Measurements from ENCODE around the gene CCDC137.
"Not testable (repeated sequence)": the region's sequence is repeated elsewhere in the genome, so short reads cannot be mapped to it uniquely, and the experiment has no call there.

Gene CCDC137

DNA sequence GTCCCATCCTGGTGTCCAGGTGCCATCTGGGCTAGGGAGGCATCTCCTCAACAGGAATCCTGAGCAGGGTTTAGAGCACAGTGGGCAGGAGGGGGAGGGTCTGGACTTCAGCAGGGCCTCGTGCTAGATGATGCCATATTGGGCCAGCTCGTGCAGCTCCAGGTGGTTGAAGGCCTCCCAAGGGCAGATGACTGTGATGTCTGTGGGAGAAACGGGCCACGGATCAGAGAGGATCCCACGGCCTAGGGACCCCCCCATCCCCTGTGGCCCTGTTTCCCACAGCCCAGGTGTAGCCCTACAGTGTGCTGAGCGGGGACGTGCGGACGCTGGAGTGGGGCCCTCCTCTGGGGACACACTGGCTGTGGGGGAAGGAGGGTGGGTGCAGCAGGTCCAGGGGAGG, 15.6 kb upstream of the CCDC137 start:
- no peak for DNase-seq (ENCODE audit: low read depth in 2 of 2)

DNA sequence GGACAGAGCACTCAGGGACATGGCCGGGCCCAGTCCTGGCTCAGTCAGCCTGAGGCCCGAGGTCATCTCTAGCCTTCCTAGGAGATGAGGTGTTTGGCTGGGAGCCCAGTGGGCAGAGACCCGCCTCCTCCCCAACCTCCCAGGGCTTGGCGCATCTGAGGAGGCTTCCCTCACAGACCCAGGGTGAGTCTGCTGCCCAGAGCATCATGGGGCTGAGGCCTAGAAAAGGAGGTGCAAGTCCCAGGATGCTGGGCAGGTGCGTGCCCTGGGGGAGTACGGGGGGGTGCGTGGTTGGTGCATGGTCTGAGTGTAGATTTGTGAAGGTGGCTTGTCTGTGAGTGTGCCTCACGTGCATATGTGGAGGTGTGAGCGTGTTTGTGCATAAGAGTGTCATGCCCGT, 14.8 kb upstream of the CCDC137 start:
- no peak for DNase-seq (ENCODE audit: low read depth in 2 of 2)

DNA sequence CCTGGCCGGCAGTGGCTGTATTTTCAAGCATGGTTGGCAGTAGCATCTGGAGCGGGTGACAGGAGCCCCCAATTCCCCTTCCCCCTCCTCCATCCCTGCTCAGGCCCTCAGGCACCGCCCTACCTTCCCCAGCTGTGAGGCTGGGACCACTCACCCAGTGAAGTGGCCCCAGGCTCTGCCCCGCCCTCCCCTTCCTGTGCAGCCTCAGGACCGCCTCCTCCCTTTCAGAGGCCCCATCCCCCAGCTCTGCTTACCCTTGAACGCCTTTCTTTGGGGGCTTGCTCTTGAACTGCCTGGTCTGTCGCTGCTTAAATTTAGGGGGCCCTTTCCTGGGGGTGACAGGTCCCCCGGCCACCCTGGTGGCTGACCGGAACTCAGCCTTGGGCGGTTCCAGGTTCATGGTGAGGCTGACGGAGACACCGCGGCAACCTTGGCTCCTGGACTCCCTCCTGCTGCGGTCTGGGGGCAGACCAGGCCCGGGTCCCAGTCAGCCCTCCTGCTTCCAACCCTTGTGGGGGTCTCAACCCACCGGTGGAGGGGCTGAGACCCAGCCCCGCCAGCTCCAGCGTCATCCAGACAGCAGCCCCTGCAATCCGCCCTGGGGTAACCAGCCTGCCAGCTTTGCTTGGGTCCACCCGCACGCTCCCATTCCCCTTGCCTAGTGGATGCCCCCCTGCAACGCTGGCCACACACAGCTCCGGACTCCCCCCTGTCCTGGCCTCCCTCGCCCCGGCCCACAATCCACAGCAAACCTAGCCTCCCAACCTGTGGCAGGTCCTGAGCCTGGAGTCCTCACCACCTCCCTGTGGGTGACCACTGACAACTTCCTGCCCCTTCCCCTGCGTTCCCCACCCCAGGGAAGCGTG, 13.4 kb upstream of the CCDC137 start:
- DNase-seq (ENCODE audit: low read depth in 2 of 2), result no peak

DNA sequence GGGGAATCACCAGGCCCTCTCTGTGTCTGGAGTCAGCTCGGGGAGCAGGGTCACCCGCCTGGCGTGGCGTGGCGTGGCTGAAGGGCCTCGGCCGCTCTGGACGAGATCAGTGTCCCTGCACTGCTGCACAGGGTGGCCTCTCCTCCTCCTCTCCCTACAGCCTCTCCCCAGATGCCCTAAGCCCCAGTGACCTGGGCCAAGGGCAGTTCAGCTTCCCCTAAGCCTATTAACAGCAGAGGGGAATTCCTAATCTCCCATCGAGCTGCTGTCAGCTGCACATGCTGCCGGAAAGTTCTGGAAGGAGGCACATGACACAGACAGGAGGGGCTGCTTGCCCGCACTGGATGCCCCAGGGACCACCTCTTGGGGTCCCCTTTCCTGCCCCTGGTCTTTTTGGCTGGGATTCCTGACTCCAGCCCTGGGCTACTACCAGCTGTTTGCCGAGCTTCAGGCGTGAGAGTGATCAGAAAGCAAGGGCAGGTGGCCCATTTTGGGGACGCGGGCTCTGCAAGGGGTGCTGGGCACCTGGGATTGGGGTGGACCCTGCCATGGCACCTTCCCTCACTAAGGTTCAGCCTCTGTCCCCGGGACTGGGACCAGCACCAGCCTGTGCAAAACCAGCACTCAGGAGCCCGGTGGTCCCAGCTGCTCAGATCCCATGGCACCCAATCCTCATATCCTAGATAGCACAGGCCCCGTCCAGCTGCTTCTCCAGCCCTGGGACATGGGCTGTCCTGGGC, 11.0 kb upstream of the CCDC137 start:
- DNase-seq (ENCODE audit: low read depth in 2 of 2), result no peak

DNA sequence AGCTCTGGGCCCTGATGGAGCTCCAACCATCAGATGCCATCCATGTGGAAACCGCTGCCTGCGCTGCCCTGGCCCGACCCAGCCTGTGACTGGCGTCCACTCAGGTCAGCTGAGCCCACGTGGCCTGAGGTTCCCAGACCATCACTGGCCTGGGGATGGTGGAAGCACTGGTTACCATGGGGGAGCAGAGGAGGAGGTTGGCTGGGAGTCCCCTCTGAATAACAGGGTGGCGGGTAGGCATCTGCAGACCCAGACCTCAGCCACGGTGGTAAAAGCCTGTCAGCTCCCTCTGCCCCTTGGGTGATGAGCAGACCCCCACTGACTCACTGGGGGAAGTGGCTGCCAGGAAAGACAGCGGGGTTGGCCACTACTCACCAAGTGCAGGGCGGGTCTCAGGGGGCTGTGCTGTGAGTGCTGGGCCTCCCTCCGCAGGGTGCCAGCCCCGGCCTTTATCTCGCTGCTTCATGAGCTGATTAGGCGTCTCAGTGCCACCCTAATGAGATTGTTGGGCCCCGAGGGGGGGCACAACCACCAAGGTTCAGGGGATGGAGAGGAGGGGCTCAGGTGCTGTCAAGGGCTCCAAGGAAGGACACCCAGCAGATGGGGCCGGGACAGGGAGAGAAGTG, 10.3 kb upstream of the CCDC137 start, which contains the start of gene PDE6G:
Gene PDE6G, minus strand, starts transcription at position 425 of the 626 bp plus-strand sequence. CDS start 3,237 bp downstream, outside the sequence.
- DNase-seq (ENCODE audit: low read depth in 2 of 2), result no peak

DNA sequence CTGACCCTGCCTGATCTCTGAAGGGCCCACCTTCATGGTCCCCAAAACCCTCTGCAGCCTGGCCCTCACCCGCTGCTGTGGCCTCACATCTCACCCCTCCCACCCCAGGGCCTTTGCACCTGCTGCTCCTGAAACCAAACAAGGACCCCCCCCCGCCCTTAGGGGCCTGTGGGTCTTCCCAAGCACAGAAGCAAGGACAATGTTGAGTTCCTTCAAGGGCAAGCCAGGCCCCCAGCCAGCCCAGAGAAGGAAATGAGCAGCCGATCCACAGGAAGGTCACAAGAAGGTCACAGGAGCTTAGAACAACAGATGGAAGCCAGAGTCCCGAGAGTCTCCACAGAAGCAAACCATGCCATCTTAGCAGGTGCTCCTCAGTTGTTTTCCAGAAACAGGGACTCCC, 9.7 kb upstream of the CCDC137 start:
- DNase-seq (ENCODE audit: low read depth in 2 of 2), result no peak

DNA sequence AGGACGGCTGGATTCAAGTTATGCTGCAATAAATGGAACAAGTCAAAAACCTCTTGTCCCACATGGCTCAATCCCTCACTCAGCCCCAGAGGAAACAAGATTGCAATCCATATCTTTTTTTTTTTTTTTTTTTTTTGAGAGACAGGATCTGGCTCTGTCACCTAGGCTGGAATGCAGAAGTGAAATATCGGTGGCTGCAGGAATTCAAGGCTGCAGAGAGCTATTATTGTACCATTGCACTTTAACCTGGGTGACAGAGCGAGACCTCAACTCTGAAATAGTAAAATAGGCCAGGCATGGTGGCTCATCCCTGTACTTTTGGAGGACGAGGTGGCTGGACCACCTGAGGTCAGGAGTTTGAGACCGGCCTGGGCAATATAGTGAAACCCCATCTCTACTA, 7.5 kb upstream of the CCDC137 start:
- DNase-seq (ENCODE audit: low read depth in 2 of 2), result no peak

DNA sequence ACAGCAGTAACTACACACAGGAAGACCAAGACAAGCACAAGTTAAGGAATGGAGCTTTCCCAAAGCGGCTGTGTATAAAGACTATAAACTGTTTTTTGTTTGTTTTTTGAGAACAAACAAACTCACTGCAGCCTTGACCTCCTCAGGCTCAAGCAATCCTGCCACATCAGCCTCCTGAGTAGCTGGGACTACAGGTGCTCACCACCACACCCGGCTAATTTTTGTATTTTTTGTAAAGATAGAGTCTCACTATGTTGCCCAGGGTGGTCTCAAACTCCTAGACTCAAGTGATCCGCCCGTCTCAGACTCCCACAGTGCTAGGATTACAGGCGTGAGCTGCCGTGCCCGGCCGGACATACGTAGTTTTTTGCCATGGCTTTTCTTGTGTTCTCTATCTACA, 6.1 kb upstream of the CCDC137 start:
- DNase-seq (ENCODE audit: low read depth in 2 of 2), result no peak

DNA sequence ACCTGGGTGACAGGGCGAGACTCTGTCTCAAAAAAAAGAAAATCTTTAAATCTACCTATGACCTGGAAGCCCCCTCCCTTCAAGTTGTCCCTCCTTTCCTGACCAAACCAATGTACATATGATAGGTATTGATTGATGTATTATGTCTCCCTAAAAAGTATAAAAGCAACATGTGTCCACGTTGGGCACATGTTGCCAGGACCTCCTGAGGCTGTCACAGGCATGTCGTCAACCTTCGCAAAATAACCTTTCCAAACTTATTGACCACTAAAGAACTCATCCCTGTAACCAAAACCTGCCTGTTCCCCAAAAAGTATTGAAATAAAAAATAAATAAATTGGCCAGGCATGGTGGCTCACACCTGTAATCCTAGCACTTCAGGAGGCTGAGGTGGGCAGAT, 4.5 kb upstream of the CCDC137 start:
- no peak for DNase-seq (ENCODE audit: low read depth in 2 of 2)

DNA sequence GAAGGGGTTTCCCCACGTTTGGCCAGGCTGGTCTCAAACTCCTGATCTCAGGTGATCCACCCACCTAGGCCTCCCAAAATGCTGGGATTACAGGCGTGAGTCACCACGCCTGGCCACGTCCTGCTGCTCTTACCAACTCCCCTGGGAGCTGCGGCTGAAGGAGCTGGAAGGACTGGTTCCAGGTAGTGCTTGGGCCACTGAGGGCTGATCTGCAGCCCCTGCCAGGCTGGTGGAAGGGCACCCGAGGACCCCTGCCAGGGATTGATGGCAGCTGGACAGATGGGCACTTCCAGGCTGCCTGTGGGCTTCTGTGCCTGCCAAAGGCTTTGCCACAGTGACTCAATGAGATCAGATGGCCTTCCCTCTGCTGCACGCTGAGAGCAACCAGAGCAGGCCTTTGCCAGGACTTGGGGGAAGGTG, 2.5 kb upstream of the CCDC137 start:
- DNase-seq (ENCODE audit: low read depth in 2 of 2), result no peak

DNA sequence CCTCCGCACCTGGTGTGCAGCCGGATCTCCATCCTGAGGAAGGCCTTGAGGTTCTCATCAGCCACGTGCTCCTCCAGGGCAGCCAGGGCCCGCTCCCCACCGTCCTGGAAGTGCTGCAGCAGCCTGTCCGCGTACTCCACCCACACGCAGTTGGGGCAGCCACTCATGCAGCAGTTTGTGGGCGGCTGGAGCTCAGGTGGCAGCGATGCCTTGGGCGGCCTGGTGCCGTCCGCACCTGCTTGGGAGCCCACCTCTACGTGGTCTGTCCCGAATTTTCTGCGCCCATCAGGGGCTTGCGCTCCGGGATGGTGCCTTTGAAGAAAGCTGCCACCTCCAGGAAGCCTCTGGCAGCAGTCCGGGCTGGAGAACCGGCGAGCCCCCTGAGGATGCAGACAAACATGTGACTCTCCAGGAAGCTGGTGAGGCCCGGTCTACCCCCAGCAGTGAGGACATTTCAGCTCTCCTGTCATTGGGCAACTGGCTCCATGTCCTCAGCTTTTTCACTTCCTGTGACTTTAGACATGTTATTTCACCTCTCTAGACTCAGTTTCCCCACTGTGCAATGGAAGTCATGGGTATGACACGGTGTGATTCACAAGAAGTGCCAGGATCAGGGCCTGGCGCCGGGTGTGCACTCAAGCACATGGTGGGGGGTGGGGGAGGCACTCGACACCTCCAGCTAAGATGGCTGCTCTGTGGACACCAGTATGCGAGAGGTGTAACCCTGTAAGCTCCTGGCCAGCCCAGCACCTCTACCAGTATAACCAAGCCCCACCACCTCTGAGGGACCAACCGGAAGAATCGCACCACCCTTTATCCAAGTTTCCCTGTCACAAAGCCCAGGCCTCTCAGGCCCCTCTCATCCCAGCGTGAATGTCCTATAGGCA, 1.1 kb upstream of the CCDC137 start:
- no peak for DNase-seq (ENCODE audit: low read depth in 2 of 2)

DNA sequence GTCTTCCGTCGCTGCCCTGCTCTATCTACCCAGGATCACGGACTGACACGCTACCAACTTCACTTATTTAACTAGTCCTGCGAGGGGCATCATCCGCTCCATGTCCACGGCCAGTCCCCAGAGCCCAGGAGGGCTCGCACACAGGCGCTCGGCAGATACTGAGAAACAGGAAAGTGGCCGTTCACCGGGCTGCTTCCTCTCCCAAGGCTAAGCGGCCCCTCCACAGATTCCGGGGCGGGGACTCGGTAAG, 520 bp upstream of the CCDC137 start:
- DNase-seq (ENCODE audit: low read depth in 2 of 2), result no peak

DNA sequence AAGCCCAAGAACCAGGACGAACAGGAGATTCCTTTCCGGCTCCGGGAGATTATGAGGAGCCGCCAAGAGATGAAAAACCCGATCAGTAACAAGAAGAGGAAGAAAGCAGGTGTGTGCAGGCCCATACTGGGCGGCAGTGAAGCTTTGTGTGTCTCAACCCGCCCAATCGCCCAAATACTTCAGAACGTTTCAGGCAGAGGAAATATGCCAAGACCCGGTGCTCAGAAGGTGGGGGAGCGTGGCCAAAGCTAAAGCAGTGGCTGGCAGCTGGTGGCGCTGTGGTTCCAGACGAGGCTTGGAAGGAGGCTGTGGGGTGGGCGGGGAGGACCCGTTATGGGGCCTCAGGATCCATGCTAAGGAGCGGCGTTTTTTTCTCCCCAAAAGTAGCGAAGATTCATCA, 1.2 kb downstream of the CCDC137 start:
- DNase-seq (ENCODE audit: low read depth in 2 of 2), result no peak

DNA sequence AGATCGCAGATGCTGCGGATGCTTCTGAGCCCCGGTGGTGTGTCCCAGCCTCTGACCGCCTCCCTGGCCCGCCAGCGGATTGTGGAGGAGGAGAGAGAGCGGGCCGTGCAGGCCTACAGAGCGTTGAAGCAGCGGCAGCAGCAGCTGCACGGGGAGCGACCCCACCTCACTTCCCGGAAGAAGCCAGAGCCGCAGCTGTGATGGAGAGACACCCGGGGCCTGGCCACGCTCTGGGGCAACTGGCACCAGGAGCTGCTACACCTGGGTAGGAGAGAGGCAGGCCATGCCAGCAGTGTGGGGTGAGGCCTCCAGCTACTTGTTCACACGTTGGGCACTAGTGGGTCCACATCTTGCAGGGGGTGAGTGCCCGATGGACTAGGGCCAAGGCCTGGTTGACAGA, 6.0 kb downstream of the CCDC137 start:
- no peak for DNase-seq (ENCODE audit: low read depth in 2 of 2)

DNA sequence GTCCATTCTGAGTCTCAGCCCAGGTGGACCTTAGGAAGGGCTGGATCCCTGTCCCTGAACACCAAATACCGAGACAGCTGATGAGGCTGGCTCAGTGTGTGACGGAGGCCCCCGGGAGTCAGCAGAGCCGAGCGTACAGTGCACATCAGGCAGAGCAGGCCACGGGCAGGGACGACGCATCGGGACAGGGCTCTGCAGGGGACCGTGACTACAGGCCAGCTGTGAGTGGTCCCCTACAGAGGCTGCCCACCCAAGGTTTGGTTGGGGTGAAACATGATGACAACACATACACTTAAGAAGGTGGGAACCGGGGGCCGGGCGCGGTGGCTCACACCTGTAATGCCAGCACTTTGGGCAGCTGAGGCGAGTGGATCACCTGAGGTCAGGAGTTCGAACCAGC, 6.4 kb downstream of the CCDC137 start:
- no peak for DNase-seq (ENCODE audit: low read depth in 2 of 2)

DNA sequence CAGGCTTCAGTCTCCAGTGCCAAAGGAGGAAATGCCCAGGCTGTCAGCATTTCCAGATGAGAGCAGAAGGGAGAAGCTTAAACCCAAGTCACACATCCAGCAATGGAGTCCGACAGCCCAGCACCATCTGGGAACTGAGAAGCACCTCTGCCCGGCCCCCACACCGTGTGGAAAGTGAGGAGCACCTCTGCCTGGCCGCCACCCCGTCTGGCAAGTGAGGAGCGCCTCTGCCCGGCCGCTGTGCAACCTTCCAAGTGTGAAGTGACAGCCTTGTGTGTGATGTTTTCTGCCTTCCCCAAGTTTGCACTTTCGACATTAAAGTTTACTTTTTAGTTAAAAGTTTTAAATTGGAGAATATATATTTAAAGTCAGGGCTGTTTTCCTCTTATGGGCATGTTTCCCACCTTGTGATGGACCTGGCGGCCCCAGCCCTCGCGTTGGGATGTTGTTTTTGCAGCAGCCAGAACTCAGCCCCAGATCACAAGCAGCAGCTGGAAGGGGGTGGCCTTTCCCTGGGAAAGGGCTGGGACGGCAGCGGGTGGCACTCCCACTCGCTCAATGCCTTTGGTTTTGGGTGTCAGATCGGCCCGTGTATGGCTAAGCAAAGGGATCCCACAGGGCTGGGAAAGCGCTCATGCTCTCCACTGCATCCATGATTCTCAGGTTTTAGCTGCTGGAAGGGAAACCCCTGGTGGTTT, 7.2 kb downstream of the CCDC137 start:
- DNase-seq (ENCODE audit: low read depth in 2 of 2), result no peak

DNA sequence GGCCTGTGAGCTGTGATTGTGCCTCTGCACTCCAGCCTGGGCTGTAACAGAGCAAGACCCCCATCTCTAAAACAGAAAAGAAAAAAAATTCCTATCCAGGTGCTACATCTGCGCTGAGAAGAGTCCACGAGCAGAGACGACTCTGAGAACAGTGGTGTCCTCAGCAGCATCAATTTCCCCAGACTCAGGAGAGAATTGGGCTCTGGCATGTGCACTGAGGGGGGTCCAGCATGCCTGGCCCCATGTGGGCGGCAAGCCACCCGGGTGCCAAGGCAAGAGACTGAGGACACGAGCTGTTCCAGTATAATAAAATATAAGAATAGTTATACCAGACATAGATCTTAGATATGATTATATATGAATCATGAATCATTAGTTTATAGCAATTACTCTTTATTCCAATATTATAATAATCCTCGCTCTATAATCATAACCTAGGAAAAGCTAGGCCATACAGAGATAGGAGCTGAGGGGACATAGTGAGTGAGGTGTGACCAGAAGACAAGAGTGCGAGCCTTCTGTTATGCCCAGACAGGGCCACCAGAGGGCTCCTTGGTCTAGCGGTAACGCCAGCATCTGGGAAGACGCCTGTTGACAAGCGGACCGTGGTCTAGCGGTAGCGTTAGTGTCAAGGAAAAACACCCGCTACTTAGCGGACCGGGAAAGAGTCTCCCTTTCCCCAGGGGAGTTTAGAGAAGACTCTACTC, 9.1 kb downstream of the CCDC137 start:
- DNase-seq (ENCODE audit: low read depth in 2 of 2), result not testable (repeated sequence)

DNA sequence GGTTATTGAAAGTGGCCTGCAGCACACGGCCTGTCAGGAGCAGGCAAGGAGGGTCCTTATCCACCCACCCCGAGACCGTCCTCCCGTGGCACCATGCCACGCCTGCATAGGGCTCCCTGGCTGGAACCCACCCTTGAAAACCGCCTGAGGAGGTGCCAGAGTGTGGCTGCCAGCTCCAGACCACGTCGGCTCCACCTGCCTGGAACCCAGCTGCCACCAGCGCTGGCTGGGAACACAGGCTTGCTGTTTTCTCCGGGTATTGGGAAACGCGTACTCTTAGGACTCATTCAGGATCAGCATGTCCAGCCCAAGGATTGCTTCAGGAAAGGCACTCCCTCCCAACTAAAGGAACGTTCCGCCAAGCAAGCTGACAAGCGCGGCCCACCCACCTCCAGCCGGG, 10.4 kb downstream of the CCDC137 start:
- no peak for DNase-seq (ENCODE audit: low read depth in 2 of 2)

DNA sequence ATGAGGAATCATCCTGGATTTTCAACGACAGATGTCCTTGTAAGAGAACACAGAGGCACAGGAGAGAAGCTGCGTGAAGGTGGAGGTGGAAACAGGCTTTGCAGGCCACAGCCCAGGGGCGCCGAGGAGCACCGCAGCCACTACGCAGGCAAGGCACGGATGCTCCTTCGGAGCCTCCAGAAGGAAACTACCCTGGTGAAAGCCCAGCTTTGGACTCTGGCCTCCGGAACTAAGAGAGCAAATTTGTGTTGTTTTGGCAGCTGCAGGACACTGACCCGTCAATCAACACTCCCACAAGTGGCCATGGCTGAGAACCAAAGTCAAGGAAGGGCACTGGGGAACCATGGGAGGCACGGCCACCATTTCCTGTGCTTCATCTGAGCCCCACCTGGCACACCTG, 13.6 kb downstream of the CCDC137 start:
- no peak for DNase-seq (ENCODE audit: low read depth in 2 of 2)

DNA sequence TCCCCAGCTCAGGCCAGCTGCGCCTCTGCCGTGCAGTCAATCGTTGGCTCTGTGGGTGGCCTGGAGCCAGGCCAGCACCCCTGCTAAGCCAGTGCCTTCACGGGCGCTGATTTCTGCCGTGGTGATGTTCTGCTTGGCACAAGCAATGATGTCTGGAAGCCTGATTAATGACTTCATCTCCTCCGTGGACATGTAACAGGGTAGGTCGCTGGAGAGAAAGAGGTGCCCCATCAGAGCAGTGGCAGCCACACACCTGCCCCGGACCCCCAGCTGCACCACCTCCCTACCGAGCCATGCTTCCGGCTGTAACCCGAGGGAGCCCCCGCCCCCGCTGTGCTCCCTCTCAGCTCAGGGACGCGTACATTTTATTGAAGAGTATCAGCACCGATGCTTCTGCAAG, 15.1 kb downstream of the CCDC137 start:
- DNase-seq (ENCODE audit: low read depth in 2 of 2), result no peak
